Measurements from ENCODE around the gene CGNL1. TPM values are rescaled to one million over a fixed set of nuclear protein-coding genes. Genes with fewer than 3 reads are reported as not detected.
A peak's percentile ranks its signal among the peaks of the same experiment; 100 is the strongest.

Gene CGNL1
- total RNA-seq, 2 donors from 2014 or later, result 82.6 to 98.0 TPM

- 86 to 93% methylated on average over 2 to 5 of the region's 5 CpGs for WGBS, 2 experiments (ENCODE audit: insufficient coverage in 1 of 2, insufficient read length in 1 of 2)
- H3K27ac ChIP-seq (ENCODE audit: low read depth, low read length), result no peak overlapping the region
- H3K4me3 ChIP-seq (ENCODE audit: low read length), result no peak overlapping the region
- H3K27ac Mint-ChIP-seq, result no peak overlapping the region
- H3K4me1 ChIP-seq (ENCODE audit: control insufficient read depth, insufficient read depth, low read length), result peaks cover 4% of the 10 kb centered on the region
- peaks cover 13% of the 10 kb centered on the region for H3K4me1 Mint-ChIP-seq
- H3K36me3 Mint-ChIP-seq (ENCODE audit: low read depth), result no peaks in the 10 kb centered on the region
- H3K36me3 ChIP-seq (ENCODE audit: control insufficient read depth, insufficient read depth, low read length), result no peaks in the 10 kb centered on the region
- no peak for DNase-seq
- peaks cover 14% of the 10 kb centered on the region for H3K9me3 Mint-ChIP-seq
- peaks cover 20% of the 10 kb centered on the region for H3K9me3 ChIP-seq (ENCODE audit: control insufficient read depth, low read length)
- no peak overlapping the region for H3K4me3 Mint-ChIP-seq
- peaks cover 16% of the 10 kb centered on the region for H3K27me3 ChIP-seq (ENCODE audit: control insufficient read depth, insufficient read depth, low read length, poor library complexity, severe bottlenecking)
- TF ChIP-seq CTCF (conservative IDR thresholded peaks at IDR 0.05), result peak; percentile 42
- no peak overlapping the region for H3K9ac ChIP-seq (ENCODE audit: extremely low read depth, low read length, poor library complexity, severe bottlenecking)
- peaks cover 26% of the 10 kb centered on the region for H3K27me3 Mint-ChIP-seq (ENCODE audit: insufficient read depth)
Measured at GRCh38 chr15:57580866-57581265, 204.6 kb downstream of the CGNL1 start.

- Histone ChIP-seq H3K4me1 (ENCODE audit: control insufficient read depth, insufficient read depth, low read length) (peaks cover 4% of the 10 kb centered on the region), H3K27ac (ENCODE audit: low read depth, low read length) (no peak overlapping the region), H3K27me3 (ENCODE audit: control insufficient read depth, insufficient read depth, low read length, poor library complexity, severe bottlenecking) (peaks cover 14% of the 10 kb centered on the region), H3K9ac (ENCODE audit: extremely low read depth, low read length, poor library complexity, severe bottlenecking) (no peak overlapping the region), H3K4me3 (ENCODE audit: low read length) (no peak overlapping the region), H3K36me3 (ENCODE audit: control insufficient read depth, insufficient read depth, low read length) (no peaks in the 10 kb centered on the region), H3K9me3 (ENCODE audit: control insufficient read depth, low read length) (peaks cover 20% of the 10 kb centered on the region)
- Mint-ChIP-seq H3K27me3 (ENCODE audit: insufficient read depth) (peaks cover 26% of the 10 kb centered on the region), H3K9me3 (peaks cover 14% of the 10 kb centered on the region), H3K36me3 (ENCODE audit: low read depth) (no peaks in the 10 kb centered on the region), H3K4me3 (no peak overlapping the region), H3K4me1 (peaks cover 13% of the 10 kb centered on the region), H3K27ac (no peak overlapping the region)
- TF ChIP-seq CTCF (conservative IDR thresholded peaks at IDR 0.05), result no peak
- WGBS, 2 experiments (ENCODE audit: insufficient coverage in 1 of 2, insufficient read length in 1 of 2), result 92% methylated on average over 1 of the region's 1 CpG; no CpG with 5 or more reads in 1 of the 2 experiments
- DNase-seq, result no peak
Measured at GRCh38 chr15:57582090-57582489, 205.8 kb downstream of the CGNL1 start.

GRCh38 chr15:57583282-57583681 lies 207.0 kb downstream of the CGNL1 start:
- Mint-ChIP-seq H3K4me3 (no peak overlapping the region), H3K27me3 (ENCODE audit: insufficient read depth) (peaks cover 26% of the 10 kb centered on the region), H3K36me3 (ENCODE audit: low read depth) (no peaks in the 10 kb centered on the region), H3K4me1 (peaks cover 13% of the 10 kb centered on the region), H3K9me3 (peaks cover 14% of the 10 kb centered on the region), H3K27ac (no peak overlapping the region)
- H3K27ac ChIP-seq (ENCODE audit: low read depth, low read length), result no peak overlapping the region
- no peak overlapping the region for H3K9ac ChIP-seq (ENCODE audit: extremely low read depth, low read length, poor library complexity, severe bottlenecking)
- no peaks in the 10 kb centered on the region for H3K36me3 ChIP-seq (ENCODE audit: control insufficient read depth, insufficient read depth, low read length)
- WGBS, 2 experiments (ENCODE audit: insufficient coverage in 1 of 2, insufficient read length in 1 of 2), result 81 to 100% methylated on average over 1 to 2 of the region's 2 CpGs
- peaks cover 13% of the 10 kb centered on the region for H3K27me3 ChIP-seq (ENCODE audit: control insufficient read depth, insufficient read depth, low read length, poor library complexity, severe bottlenecking)
- TF ChIP-seq CTCF (conservative IDR thresholded peaks at IDR 0.05), result no peak
- DNase-seq, result no peak
- peaks cover 4% of the 10 kb centered on the region for H3K4me1 ChIP-seq (ENCODE audit: control insufficient read depth, insufficient read depth, low read length)
- no peak overlapping the region for H3K4me3 ChIP-seq (ENCODE audit: low read length)
- peaks cover 20% of the 10 kb centered on the region for H3K9me3 ChIP-seq (ENCODE audit: control insufficient read depth, low read length)

All from endodermal cell (in vitro differentiated cells).